Thyroid gland (tissue), 4 donors: ENCODE results near the gene ZNF672.
"Not testable (repeated sequence)": the region's sequence is repeated elsewhere in the genome, so short reads cannot be mapped to it uniquely, and the experiment has no call there.

Experiments
- POLR2A ChIP-seq, 2 donors: fragments of 450-650 bp; IDR thresholded peaks; one replicate each; pipeline ENCODE4 v1.6.1; 2017; ENCODE audit warnings: antibody characterized with exemption in 2 of 2, mild to moderate bottlenecking in 2 of 2, moderate library complexity in 1 of 2
- TF ChIP-seq, protein P1 (sequence below), 6 experiments: fragments of 200-600 bp in 3 of 6; fragments of 450-650 bp in 3 of 6; sonication (generic) in 3 of 6; IDR thresholded peaks; one replicate each; pipeline ENCODE4 v1.5.1; 2016 to 2019; ENCODE audit warnings: antibody characterized with exemption in 6 of 6, mild to moderate bottlenecking in 2 of 6, inconsistent platforms in 1 of 6, moderate library complexity in 1 of 6

DNA sequence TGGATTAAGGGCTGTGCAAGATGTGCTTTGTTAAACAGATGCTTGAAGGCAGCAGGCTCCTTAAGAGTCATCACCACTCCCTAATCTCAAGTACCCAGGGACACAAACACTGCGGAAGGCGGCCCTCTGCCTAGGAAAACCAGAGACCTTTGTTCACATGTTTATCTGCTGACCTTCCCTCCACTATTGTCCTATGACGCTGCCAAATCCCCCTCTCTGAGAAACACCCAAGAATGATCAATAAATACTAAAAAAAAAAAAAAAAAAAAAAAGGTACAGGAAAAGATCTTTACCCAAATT lies 7.4 kb upstream of the ZNF672 start:
- TF ChIP-seq, protein P1, sequence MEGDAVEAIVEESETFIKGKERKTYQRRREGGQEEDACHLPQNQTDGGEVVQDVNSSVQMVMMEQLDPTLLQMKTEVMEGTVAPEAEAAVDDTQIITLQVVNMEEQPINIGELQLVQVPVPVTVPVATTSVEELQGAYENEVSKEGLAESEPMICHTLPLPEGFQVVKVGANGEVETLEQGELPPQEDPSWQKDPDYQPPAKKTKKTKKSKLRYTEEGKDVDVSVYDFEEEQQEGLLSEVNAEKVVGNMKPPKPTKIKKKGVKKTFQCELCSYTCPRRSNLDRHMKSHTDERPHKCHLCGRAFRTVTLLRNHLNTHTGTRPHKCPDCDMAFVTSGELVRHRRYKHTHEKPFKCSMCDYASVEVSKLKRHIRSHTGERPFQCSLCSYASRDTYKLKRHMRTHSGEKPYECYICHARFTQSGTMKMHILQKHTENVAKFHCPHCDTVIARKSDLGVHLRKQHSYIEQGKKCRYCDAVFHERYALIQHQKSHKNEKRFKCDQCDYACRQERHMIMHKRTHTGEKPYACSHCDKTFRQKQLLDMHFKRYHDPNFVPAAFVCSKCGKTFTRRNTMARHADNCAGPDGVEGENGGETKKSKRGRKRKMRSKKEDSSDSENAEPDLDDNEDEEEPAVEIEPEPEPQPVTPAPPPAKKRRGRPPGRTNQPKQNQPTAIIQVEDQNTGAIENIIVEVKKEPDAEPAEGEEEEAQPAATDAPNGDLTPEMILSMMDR (IDR thresholded peaks at IDR 0.05) = not testable (repeated sequence)
- not testable (repeated sequence) for TF ChIP-seq POLR2A (IDR thresholded peaks at IDR 0.05)
